PC-3 (cell line): Measurements from ENCODE around the gene TMEM117. TPM values are rescaled to one million over a fixed set of nuclear protein-coding genes. Genes with fewer than 3 reads are reported as not detected.

Source experiments
- ATAC-seq: fragments of 200-7000 bp; cut with Tn5 transposase; 2 replicates; pipeline ENCODE4 v1.9.1; 2020; ENCODE audit warnings: mild to moderate bottlenecking, moderate library complexity
- BruUV-seq: library from RNA; stranded (reverse); fragments of 400-500 nt; replicated peaks from 2 replicates; lab custom pipeline; 2021; lab: Mats Ljungman, UMichigan
- CTCF ChIA-PET: fragments of 300-600 bp; sonication (Branson Sonifier 250); formaldehyde crosslinking; loops from one replicate; lab custom pipeline; 2022; ENCODE audit warnings: antibody characterized with exemption; lab: Charles Lee
- POLR2A ChIA-PET: fragments of 300-600 bp; sonication (Branson Sonifier 250); formaldehyde crosslinking; loops from one replicate; lab custom pipeline; 2022; ENCODE audit warnings: antibody characterized with exemption; ENCODE audit not compliant: unreplicated experiment; lab: Charles Lee
- DNase-seq: peaks from one replicate; pipeline ENCODE4 v3.0.0-alpha.2; 2015
- H2AFZ ChIP-seq: fragments of 300-600 bp; sonication (generic); 2 replicates; pipeline ENCODE4 v1.6.0; 2016; ENCODE audit warnings: antibody characterized with exemption, low read length
- H3F3A ChIP-seq: fragments of 300-600 bp; sonication (generic); one replicate; pipeline ENCODE4 v1.6.0; 2017; ENCODE audit warnings: antibody characterized with exemption, low read length, control low read depth, mild to moderate bottlenecking; ENCODE audit not compliant: unreplicated experiment
- H3K27ac ChIP-seq: fragments of 300-600 bp; sonication (generic); 2 replicates; pipeline ENCODE4 v1.5.1; 2016; ENCODE audit warnings: mild to moderate bottlenecking, low read length
- H3K27me3 ChIP-seq: fragments of 300-600 bp; sonication (generic); 2 replicates; pipeline ENCODE4 v1.6.1; 2016; ENCODE audit warnings: low read length, mixed read lengths
- H3K36me3 ChIP-seq: fragments of 300-600 bp; sonication (generic); 2 replicates; pipeline ENCODE4 v1.6.1; 2016; ENCODE audit warnings: low read depth, mixed run types, low read length, mixed read lengths
- H3K4me1 ChIP-seq: fragments of 300-600 bp; sonication (generic); 2 replicates; pipeline ENCODE4 v1.5.1; 2016; ENCODE audit warnings: low read length; ENCODE audit not compliant: insufficient read depth
- H3K4me2 ChIP-seq: fragments of 300-600 bp; sonication (generic); 2 replicates; pipeline ENCODE4 v1.6.0; 2016; ENCODE audit warnings: low read length
- H3K4me3 ChIP-seq: fragments of 300-600 bp; sonication (generic); 2 replicates; pipeline ENCODE4 v1.5.1; 2016; ENCODE audit warnings: mild to moderate bottlenecking, low read length, mixed read lengths
- H3K79me2 ChIP-seq: fragments of 300-600 bp; sonication (generic); 2 replicates; pipeline ENCODE4 v1.6.1; 2017; ENCODE audit warnings: low read length, mixed read lengths
- H3K9ac ChIP-seq: fragments of 300-600 bp; sonication (generic); 2 replicates; pipeline ENCODE4 v1.6.0; 2016; ENCODE audit warnings: mild to moderate bottlenecking, low read length
- H3K9me2 ChIP-seq: fragments of 300-600 bp; sonication (generic); replicated peaks from 2 replicates; pipeline ENCODE4 v1.6.1; 2016; ENCODE audit warnings: mixed run types, low read length, mixed read lengths
- H3K9me3 ChIP-seq: fragments of 300-600 bp; sonication (generic); 2 replicates; pipeline ENCODE4 v1.6.1; 2016; ENCODE audit warnings: low read length, mixed read lengths
- H4K20me1 ChIP-seq: fragments of 300-600 bp; sonication (generic); 2 replicates; pipeline ENCODE4 v1.6.1; 2016; ENCODE audit warnings: low read length, mixed read lengths
- EZH2 ChIP-seq: fragments of 300-600 bp; sonication (generic); IDR thresholded peaks from one replicate; pipeline ENCODE4 v1.6.1; 2017; ENCODE audit warnings: antibody characterized with exemption, mild to moderate bottlenecking, low read length; ENCODE audit not compliant: unreplicated experiment
- EZH2phosphoT487 ChIP-seq: fragments of 300-600 bp; sonication (generic); IDR thresholded peaks from 2 replicates; pipeline ENCODE4 v1.6.1; 2018; ENCODE audit warnings: mild to moderate bottlenecking, antibody characterized with exemption, low read length, borderline replicate concordance
- intact Hi-C: fragments of 100-400 bp; cut with micrococcal nuclease; formaldehyde crosslinking; loops from 2 replicates; pipeline ENCODE4 v1.9.0; 2023
- total RNA-seq: library from RNA; depleted of rRNA; stranded (reverse); fragments of >200 nt; gene quantifications from 2 replicates; pipeline ENCODE4 v1.2.3, GENCODE V29; 2014
- TF ChIP-seq, protein P1 (sequence below): fragments of 300-600 bp; sonication (generic); conservative IDR thresholded peaks from 2 replicates; pipeline ENCODE4 v1.5.1; 2017; ENCODE audit warnings: antibody characterized with exemption, low read depth, mild to moderate bottlenecking, low read length

Gene TMEM117
- total RNA-seq, 1 experiment from 2014 or later, result 9.0 TPM

GRCh38 chr12:44148936-44149335 lies 313.1 kb downstream of the TMEM117 start:
- Histone ChIP-seq H3K9me2 (no peaks in the 10 kb centered on the region), H3K27ac (no peak overlapping the region), H3K9ac (no peak overlapping the region), H3K4me3 (no peak overlapping the region), H3K36me3 (no peaks in the 10 kb centered on the region), H2AFZ (no peak overlapping the region), H3K4me1 (no peaks in the 10 kb centered on the region), H3K4me2 (no peak overlapping the region), H3F3A (no peaks in the 10 kb centered on the region), H3K9me3 (no peaks in the 10 kb centered on the region), H3K27me3 (no peaks in the 10 kb centered on the region), H3K79me2 (no peaks in the 10 kb centered on the region), H4K20me1 (no peaks in the 10 kb centered on the region)
- ChIA-PET CTCF (no interaction called here), POLR2A (no interaction called here)
- no peak for DNase-seq
- ATAC-seq, result no peak
- BruUV-seq, result no TSS peak
- TF ChIP-seq EZH2 (no peak), EZH2phosphoT487 (no peak)
- TF ChIP-seq, protein P1, sequence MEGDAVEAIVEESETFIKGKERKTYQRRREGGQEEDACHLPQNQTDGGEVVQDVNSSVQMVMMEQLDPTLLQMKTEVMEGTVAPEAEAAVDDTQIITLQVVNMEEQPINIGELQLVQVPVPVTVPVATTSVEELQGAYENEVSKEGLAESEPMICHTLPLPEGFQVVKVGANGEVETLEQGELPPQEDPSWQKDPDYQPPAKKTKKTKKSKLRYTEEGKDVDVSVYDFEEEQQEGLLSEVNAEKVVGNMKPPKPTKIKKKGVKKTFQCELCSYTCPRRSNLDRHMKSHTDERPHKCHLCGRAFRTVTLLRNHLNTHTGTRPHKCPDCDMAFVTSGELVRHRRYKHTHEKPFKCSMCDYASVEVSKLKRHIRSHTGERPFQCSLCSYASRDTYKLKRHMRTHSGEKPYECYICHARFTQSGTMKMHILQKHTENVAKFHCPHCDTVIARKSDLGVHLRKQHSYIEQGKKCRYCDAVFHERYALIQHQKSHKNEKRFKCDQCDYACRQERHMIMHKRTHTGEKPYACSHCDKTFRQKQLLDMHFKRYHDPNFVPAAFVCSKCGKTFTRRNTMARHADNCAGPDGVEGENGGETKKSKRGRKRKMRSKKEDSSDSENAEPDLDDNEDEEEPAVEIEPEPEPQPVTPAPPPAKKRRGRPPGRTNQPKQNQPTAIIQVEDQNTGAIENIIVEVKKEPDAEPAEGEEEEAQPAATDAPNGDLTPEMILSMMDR, result no peak
- intact Hi-C loops, result no loop called here

DNA sequence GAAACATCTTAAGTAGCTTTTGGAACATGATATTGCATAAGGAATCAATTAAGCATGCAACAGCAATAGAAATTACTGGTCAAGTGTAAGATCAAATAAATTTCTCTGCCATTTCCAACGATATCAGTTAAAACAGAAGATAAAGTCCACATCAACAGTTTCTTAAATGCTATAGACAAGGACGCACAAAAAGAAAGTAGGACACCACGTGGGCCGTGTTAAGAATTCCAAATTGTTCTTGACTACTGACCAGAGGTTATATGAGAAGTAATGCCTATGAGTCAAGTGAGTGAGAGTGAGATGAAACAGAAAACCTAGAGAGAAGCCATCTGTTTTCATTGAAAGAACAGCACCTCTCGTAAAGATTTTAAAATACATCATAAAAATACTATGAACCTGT lies 318.2 kb downstream of the TMEM117 start:
- ChIA-PET POLR2A (no interaction called here), CTCF (no interaction called here)
- no peaks in the 10 kb centered on the region for H3K79me2 ChIP-seq
- H3K9me2 ChIP-seq, result no peaks in the 10 kb centered on the region
- no peak for ATAC-seq
- no peaks in the 10 kb centered on the region for H3F3A ChIP-seq
- TF ChIP-seq EZH2 (no peak), EZH2phosphoT487 (no peak)
- TF ChIP-seq, protein P1, result no peak
- no peaks in the 10 kb centered on the region for H3K36me3 ChIP-seq
- intact Hi-C loops, result no loop called here
- H3K9me3 ChIP-seq, result no peaks in the 10 kb centered on the region
- H3K4me2 ChIP-seq, result no peak overlapping the region
- no TSS peak for BruUV-seq
- no peaks in the 10 kb centered on the region for H3K4me1 ChIP-seq
- H4K20me1 ChIP-seq, result no peaks in the 10 kb centered on the region
- no peak overlapping the region for H2AFZ ChIP-seq
- DNase-seq, result no peak
- H3K9ac ChIP-seq, result no peak overlapping the region
- H3K27ac ChIP-seq, result no peak overlapping the region
- no peaks in the 10 kb centered on the region for H3K27me3 ChIP-seq
- no peak overlapping the region for H3K4me3 ChIP-seq

DNA sequence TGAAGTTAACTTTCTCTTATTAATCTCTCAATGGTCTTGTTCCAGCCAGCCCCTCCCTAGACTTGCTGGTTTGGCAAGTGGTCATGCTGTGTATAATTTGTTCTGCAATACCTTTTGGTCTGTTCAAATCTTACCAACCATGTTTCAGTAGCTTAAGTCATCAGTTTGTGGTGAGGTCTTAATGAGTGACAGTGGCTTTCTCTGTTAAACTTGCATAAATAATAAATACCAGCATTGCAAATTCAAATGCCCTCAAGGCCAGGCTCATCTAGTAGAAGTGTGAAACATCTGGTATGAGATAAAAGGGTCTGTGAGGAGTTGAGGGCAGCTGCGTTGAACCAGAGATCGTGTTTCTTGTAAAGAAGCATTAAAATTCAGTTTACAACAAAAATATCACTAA lies 319.5 kb downstream of the TMEM117 start:
- Histone ChIP-seq H3K79me2 (no peaks in the 10 kb centered on the region), H3K36me3 (no peaks in the 10 kb centered on the region), H3K4me1 (no peaks in the 10 kb centered on the region), H2AFZ (no peak overlapping the region), H3K9ac (no peak overlapping the region), H3K9me3 (no peaks in the 10 kb centered on the region), H3F3A (no peaks in the 10 kb centered on the region), H3K9me2 (no peaks in the 10 kb centered on the region), H3K4me2 (no peak overlapping the region), H3K4me3 (no peak overlapping the region), H3K27ac (no peak overlapping the region), H4K20me1 (no peaks in the 10 kb centered on the region), H3K27me3 (no peaks in the 10 kb centered on the region)
- TF ChIP-seq, protein P1, result no peak
- TF ChIP-seq EZH2phosphoT487 (no peak), EZH2 (no peak)
- ChIA-PET CTCF (no interaction called here), POLR2A (no interaction called here)
- no TSS peak for BruUV-seq
- DNase-seq (no peak), ATAC-seq (no peak)
- intact Hi-C loops, result no loop called here
